SH-SY5Y (cell line): ENCODE measurements around the gene RAB6B.

ENCODE experiments used
- GATA2 ChIP-seq: IDR thresholded peaks from 2 replicates; pipeline ENCODE4 v1.6.1; 2011; ENCODE audit warnings: mild to moderate bottlenecking, low read depth, low read length
- GATA3 ChIP-seq: IDR thresholded peaks from 2 replicates; pipeline ENCODE4 v1.6.1; 2011; ENCODE audit warnings: low read depth, mild to moderate bottlenecking, low read length, moderate library complexity

RAB6B gene

GRCh38 chr3:133828576-133829309, 66.9 kb downstream of the RAB6B start:
- TF ChIP-seq GATA3: no peak
- no peak for TF ChIP-seq GATA2

GRCh38 chr3:133827684-133828083, 68.0 kb downstream of the RAB6B start:
- TF ChIP-seq GATA2: no peak
- no peak for TF ChIP-seq GATA3

GRCh38 chr3:133827136-133827535, 68.5 kb downstream of the RAB6B start:
- TF ChIP-seq GATA2: no peak
- no peak for TF ChIP-seq GATA3

GRCh38 chr3:133825969-133826727, 69.5 kb downstream of the RAB6B start:
- TF ChIP-seq GATA3: no peak
- no peak for TF ChIP-seq GATA2

- TF ChIP-seq GATA2 (no peak), GATA3 (no peak)
Measured at GRCh38 chr3:133824961-133825485, 70.7 kb downstream of the RAB6B start.

GRCh38 chr3:133821767-133822638, 73.7 kb downstream of the RAB6B start:
- TF ChIP-seq GATA2 (no peak), GATA3 (no peak)

GRCh38 chr3:133820889-133821675, 74.6 kb downstream of the RAB6B start:
- TF ChIP-seq GATA2 (no peak), GATA3 (no peak)

GRCh38 chr3:133820129-133820528, 75.6 kb downstream of the RAB6B start:
- TF ChIP-seq GATA2: no peak
- TF ChIP-seq GATA3: no peak

- TF ChIP-seq GATA2 (no peak), GATA3 (no peak)
Measured at GRCh38 chr3:133815386-133815785, 80.3 kb downstream of the RAB6B start.

GRCh38 chr3:133812872-133813271, 82.8 kb downstream of the RAB6B start:
- no peak for TF ChIP-seq GATA3
- no peak for TF ChIP-seq GATA2

GRCh38 chr3:133805702-133806475, 89.8 kb downstream of the RAB6B start, which contains the start of gene SRPRB:
Gene SRPRB (plus strand): TSS chr3:133805815. CDS start chr3:133805849, 34 bp downstream.
- TF ChIP-seq GATA3 (no peak), GATA2 (no peak)

GRCh38 chr3:133805384-133805701, 90.3 kb downstream of the RAB6B start:
- no peak for TF ChIP-seq GATA2
- TF ChIP-seq GATA3: no peak
